Dedifferentiated amniotic fluid mesenchymal stem cell (primary cell): ENCODE data around the gene GAL3ST2.
A peak's percentile ranks its signal among the peaks of the same experiment; 100 is the strongest.
"Not testable (repeated sequence)": the region's sequence is repeated elsewhere in the genome, so short reads cannot be mapped to it uniquely, and the experiment has no call there.

Experiments
- DNase-seq: peaks from one replicate; pipeline ENCODE4 v3.0.0-alpha.2; 2016; ENCODE audit errors: extremely low spot score

Gene GAL3ST2

GRCh38 chr2:241820625-241821384, 44.2 kb downstream of the GAL3ST2 start:
- no peak for DNase-seq

GRCh38 chr2:241821460-241822263, 45.0 kb downstream of the GAL3ST2 start:
- DNase-seq: no peak

GRCh38 chr2:241822264-241822623, 45.6 kb downstream of the GAL3ST2 start:
- DNase-seq: no peak

GRCh38 chr2:241823531-241824437, 47.2 kb downstream of the GAL3ST2 start:
- not testable (repeated sequence) for DNase-seq

- DNase-seq: no peak
Measured at GRCh38 chr2:241827394-241827793, 50.8 kb downstream of the GAL3ST2 start.

- no peak for DNase-seq
Measured at GRCh38 chr2:241833101-241833663, 56.6 kb downstream of the GAL3ST2 start.

- not testable (repeated sequence) for DNase-seq
Measured at GRCh38 chr2:241833756-241834526, 57.3 kb downstream of the GAL3ST2 start.

- DNase-seq: no peak
Measured at GRCh38 chr2:241834527-241835210, 58.0 kb downstream of the GAL3ST2 start.

- DNase-seq: no peak
Measured at GRCh38 chr2:241835611-241836010, 59.0 kb downstream of the GAL3ST2 start.

- no peak for DNase-seq
Measured at GRCh38 chr2:241836292-241836691, 59.7 kb downstream of the GAL3ST2 start.

GRCh38 chr2:241837197-241837965, 60.8 kb downstream of the GAL3ST2 start:
- DNase-seq: no peak

- no peak for DNase-seq
Measured at GRCh38 chr2:241841181-241842066, 64.8 kb downstream of the GAL3ST2 start.

- DNase-seq: no peak
Measured at GRCh38 chr2:241842067-241842415, 65.4 kb downstream of the GAL3ST2 start.

- no peak for DNase-seq
Measured at GRCh38 chr2:241842620-241843211, 66.1 kb downstream of the GAL3ST2 start.

- no peak for DNase-seq
Measured at GRCh38 chr2:241843321-241844065, 66.9 kb downstream of the GAL3ST2 start.

GRCh38 chr2:241844066-241844728, 67.6 kb downstream of the GAL3ST2 start:
- peak; percentile 68 for DNase-seq
